SJSA1 (cell line): ENCODE data around the gene POLN. TPM values are rescaled to one million over a fixed set of nuclear protein-coding genes. Genes with fewer than 3 reads are reported as not detected.
A peak's percentile ranks its signal among the peaks of the same experiment; 100 is the strongest.

Experiments used
- DNase-seq, 2 experiments: peaks; one replicate each; pipeline ENCODE4 v3.0.0-alpha.2; 2015 to 2020; ENCODE audit warnings: low spot score in 2 of 2, low read depth in 1 of 2
- H3K27ac ChIP-seq: fragments of 250-450 bp; sonication (Bioruptor Pico); 2 replicates; pipeline ENCODE4 v1.5.1; 2020; ENCODE audit warnings: mild to moderate bottlenecking, moderate library complexity
- H3K27me3 ChIP-seq: fragments of 250-450 bp; sonication (Bioruptor Pico); replicated peaks from 2 replicates; pipeline ENCODE4 v1.5.1; 2020; ENCODE audit warnings: mild to moderate bottlenecking, moderate library complexity
- H3K36me3 ChIP-seq: fragments of 250-450 bp; sonication (Bioruptor Pico); 2 replicates; pipeline ENCODE4 v1.5.1; 2020; ENCODE audit warnings: mild to moderate bottlenecking
- H3K4me1 ChIP-seq: fragments of 250-450 bp; sonication (Bioruptor Pico); replicated peaks from 2 replicates; pipeline ENCODE4 v1.6.1; 2021; ENCODE audit warnings: mild to moderate bottlenecking
- H3K4me3 ChIP-seq: fragments of 250-450 bp; sonication (Bioruptor Pico); 2 replicates; pipeline ENCODE4 v1.5.1; 2020; ENCODE audit warnings: mild to moderate bottlenecking
- H3K9me3 ChIP-seq: fragments of 250-450 bp; sonication (Bioruptor Pico); replicated peaks from 2 replicates; pipeline ENCODE4 v1.5.1; 2020; ENCODE audit warnings: mild to moderate bottlenecking
- total RNA-seq: library from RNA; depleted of rRNA; stranded (reverse); fragments of >200 nt; shearing (Covaris generic); gene quantifications from 2 replicates; pipeline ENCODE4 v1.2.3, GENCODE V29; 2014; rRNA removed

POLN gene
- 0.61 TPM in 1 of 2 replicates, not detected in the other for total RNA-seq

DNA sequence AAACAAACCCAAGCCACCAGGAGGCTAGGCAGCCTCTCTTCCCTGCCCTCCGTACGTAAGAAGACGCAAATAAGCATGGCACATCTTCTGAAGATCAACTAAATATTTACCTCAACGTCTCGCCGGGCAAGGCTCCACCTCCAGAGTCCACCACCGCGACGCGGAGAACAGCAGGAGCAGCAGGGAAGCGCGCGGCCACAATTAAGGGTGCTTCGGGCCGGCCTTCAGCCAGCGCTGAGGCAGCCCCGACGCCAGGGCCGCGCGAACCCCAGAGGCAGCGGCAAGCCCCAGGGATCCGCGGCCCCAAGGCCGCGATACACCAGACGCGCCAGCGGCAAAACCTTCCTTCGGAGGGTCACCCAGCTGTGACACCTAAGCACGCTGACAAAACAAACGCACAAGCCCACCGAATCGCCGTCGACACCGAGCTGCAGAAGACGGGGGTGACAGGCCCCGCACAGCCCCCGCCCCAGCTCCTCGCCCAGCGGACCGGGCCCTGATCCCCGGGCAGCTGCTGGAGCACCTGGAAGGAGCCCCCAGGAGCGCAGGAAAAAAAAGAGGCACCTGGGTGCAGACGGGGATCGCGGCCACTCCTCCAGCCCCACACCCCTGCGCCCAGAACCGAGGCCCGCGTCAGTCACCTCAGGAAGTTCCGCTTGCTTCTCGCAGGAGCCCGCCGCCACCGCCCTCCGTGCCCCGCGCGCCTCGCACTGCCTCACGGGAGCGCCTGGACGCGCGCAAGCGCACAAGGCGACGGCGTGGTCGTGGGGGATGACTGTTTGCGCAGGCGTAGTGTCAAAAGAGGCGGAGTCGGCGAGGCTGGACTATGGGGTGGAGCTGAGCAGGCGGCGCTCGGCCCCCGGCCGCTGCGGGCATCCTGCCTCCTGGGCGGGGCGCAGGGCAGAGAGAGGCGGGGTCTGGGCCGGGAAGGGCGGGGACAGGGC, at the start of gene POLN, which contains the start of gene HAUS3:
POLN (minus strand) TSS at position 712 of the 944 bp plus-strand sequence. CDS start 12,890 bp downstream, outside the sequence.
HAUS3 (minus strand) TSS at position 712 of the 944 bp plus-strand sequence. CDS start 1,175 bp downstream, outside the sequence.
- Histone ChIP-seq H3K4me1 (0 out of 2 replicates have a peak, but pooled peaks cover 4% of the 10 kb centered on the region), H3K9me3 (no peaks in the 10 kb centered on the region), H3K27ac (no peak within 1 kb of the TSS), H3K4me3 (peak within 1 kb of the TSS; percentile 75), H3K36me3 (peaks cover 3% of the 10 kb centered on the region; the same call in 1 of the 2 replicates), H3K27me3 (no peaks in the 10 kb centered on the region)
- DNase-seq = peak; percentile 83 to 93

DNA sequence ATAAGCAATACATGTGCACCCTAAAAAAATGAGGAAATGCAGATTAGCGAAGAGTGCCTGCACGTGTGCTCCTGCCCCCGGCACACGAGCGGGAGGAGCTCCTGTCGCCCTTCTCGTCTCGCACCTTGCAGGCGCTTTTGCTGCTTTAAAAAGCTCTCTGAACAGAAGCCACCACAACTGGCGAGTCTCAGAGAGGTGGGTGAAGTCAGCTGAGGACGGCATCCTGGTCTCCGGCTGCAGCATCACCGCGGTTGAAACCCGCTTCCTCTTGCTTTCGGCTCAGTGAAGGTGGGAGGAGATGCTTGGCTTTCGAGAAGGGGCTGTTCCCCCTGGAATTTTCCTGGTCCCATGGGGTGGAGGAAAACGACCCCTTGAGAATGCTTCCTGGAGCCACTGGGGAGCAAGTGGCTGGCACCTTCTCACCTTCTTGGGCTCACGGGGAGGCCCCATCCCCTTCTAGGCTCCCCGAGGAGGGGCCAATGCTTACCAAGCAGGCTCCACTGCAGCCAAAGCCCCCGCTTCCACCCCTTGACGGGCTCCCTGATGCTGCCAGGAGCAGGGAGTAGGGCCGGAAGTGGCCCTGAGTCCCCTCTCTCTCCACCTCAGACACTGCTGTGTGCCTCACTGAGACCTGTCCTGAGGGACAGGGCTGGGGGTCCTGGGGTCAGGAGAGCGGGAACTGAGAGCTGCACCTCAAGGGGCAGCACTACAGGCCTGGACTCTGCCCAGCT, 49.2 kb upstream of the POLN start:
- no peak overlapping the region for H3K27ac ChIP-seq
- H3K4me1 ChIP-seq = no peaks in the 10 kb centered on the region
- no peaks in the 10 kb centered on the region for H3K36me3 ChIP-seq
- no peak for DNase-seq
- no peak overlapping the region for H3K4me3 ChIP-seq
- no peaks in the 10 kb centered on the region for H3K27me3 ChIP-seq
- H3K9me3 ChIP-seq = no peaks in the 10 kb centered on the region

DNA sequence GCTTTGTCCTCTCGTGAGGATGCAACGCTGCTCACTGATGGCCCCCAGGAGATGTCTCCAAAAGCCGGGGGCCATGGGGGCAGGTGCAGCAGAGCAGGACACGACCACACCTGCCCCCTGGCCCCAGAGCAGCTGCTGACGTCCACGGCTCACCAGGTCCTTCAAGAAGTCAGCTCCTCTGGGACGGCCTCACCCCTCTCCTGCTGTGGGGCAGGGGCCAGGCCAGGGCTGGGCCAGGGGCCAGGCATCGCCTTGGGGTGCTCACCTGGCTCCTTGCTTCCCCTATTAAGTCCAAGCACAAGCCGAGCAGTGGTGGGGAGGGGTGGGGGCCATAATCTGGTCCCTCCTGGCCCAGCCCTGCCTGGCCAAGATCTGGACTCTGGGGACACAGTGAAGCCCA, 48.6 kb upstream of the POLN start:
- Histone ChIP-seq H3K4me3 (no peak overlapping the region), H3K4me1 (no peaks in the 10 kb centered on the region), H3K9me3 (no peaks in the 10 kb centered on the region), H3K27ac (no peak overlapping the region), H3K36me3 (no peaks in the 10 kb centered on the region), H3K27me3 (no peaks in the 10 kb centered on the region)
- no peak for DNase-seq

DNA sequence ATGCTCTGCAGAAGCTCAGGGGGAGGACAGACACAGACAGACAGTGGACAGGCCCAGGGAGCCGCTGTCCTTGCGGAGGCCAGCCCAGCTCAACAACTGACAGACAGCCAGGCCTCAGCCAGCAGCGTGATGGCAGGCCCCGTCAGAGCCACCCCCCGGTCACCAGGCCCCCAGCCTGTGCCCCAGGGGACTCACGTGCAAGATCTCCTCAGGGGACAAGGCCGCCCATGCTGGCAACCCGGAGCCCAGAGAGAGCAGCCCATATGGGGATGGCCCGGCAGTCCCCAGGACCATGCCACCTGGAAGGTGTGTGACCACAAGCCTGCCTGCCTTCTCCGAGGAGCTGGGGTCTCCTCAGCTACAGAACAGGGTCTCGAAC, 48.0 kb upstream of the POLN start:
- Histone ChIP-seq H3K36me3 (no peaks in the 10 kb centered on the region), H3K4me1 (no peaks in the 10 kb centered on the region), H3K27ac (no peak overlapping the region), H3K4me3 (no peak overlapping the region), H3K9me3 (no peaks in the 10 kb centered on the region), H3K27me3 (no peaks in the 10 kb centered on the region)
- no peak for DNase-seq

DNA sequence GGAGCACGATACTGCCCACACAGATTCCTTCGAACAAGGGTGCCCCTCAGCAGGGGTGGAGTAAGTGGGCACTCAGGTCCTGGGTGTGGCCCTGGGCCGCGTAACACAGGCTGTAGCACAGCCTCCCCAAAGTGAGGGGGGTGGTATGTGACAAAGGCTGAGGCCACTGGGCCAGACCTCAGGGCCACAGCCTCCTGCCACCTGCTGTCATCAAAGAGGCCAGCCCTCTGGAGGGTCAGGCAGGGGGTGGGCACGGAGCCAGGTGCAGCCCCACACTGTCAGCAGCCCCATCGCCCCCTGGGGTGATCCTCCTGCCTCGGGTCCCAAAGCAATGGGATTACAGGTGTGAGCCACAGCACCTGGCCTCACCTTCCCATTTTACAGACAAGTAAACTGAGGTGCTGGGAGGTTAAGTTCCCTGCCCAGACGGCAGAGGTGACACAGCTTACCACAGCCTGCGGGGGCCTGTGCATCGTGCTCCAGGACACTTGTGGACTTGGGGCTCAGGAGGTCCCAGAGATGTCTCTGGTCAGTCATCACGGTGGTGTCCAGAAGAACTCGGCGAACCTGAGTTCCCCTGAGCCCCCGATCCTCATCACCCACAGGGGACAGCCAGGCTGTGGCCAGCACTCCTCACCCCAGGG, 47.5 kb upstream of the POLN start:
- Histone ChIP-seq H3K36me3 (no peaks in the 10 kb centered on the region), H3K27ac (no peak overlapping the region), H3K4me1 (no peaks in the 10 kb centered on the region), H3K9me3 (no peaks in the 10 kb centered on the region), H3K4me3 (no peak overlapping the region), H3K27me3 (no peaks in the 10 kb centered on the region)
- DNase-seq = no peak

DNA sequence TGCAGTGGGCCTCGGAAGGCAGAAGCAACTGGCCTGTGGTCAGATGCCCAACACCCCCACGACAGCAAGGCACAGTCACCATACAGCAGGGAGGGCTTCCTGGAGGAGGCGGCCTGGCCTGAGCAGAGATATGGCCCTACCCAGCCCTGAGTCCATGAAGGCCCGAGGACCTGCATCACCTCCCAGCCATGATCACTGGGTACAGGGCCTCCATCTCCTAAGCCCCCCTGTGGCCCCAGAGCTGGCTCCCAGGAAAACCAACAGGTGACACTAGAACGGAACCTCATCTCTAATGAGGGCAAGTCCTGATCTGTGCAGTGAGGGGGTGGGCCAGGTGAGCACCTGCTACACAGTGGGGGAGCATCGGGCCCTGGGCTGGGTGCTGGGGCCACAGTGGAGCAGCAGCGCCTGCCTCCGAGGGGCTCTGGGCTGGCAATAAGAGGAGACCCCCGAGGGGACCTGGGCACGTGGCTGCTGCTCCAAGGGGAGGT, 46.2 kb upstream of the POLN start:
- H3K27ac ChIP-seq = no peak overlapping the region
- H3K4me3 ChIP-seq = no peak overlapping the region
- no peaks in the 10 kb centered on the region for H3K9me3 ChIP-seq
- H3K36me3 ChIP-seq = no peaks in the 10 kb centered on the region
- no peaks in the 10 kb centered on the region for H3K4me1 ChIP-seq
- no peak for DNase-seq
- H3K27me3 ChIP-seq = no peaks in the 10 kb centered on the region

DNA sequence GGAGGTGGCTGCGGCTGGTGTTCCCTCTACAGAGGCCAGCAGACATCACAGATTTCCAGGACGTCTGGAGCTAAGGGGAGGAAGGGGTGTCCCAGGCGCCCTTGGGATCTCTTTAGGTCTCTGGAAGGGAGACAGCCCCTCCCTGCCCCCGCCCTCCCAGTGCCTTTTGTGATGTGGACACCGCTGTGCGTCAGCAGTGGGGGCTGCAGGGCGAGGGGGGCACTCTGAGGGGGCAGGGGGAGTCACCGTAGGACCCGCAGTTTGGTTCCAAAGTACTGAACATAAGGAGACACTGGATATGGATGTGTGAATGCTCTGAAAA, 45.6 kb upstream of the POLN start:
- DNase-seq = no peak
- Histone ChIP-seq H3K36me3 (no peaks in the 10 kb centered on the region), H3K4me3 (no peak overlapping the region)

DNA sequence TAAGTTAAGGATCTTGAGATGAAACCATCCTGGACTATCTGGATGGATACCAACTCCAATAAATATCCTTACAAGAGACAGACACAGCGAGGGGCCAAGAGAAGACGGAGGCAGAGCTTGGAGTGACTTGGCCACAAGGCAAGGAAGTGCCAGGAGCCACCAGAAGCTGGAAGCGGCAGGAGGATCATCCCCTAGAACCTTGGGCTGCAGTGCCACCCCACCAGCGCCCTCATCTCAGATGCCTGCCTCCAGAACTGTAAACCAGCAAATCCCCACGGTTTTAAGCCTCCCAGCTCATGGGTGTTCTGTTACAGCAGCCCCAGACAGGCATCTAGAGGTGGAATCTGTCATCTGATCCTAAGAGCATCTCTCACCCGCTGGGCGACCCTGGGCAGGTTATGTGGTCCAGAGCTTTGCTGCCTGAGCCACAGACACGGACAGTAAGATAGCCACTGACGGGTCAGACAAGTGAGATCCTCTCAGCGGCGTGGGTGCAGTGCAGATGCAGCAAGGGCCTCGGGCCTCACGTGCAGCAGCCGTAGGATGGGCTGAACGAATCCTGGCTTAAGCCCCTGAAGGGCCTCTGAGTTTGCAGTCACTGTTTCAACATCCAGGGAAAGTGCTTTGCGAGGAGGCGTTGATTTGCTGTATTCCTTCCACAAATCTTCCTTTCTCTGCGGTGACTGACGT, 45.1 kb upstream of the POLN start:
- no peak for DNase-seq
- no peaks in the 10 kb centered on the region for H3K4me1 ChIP-seq
- H3K36me3 ChIP-seq = no peaks in the 10 kb centered on the region
- no peaks in the 10 kb centered on the region for H3K9me3 ChIP-seq
- H3K27me3 ChIP-seq = no peaks in the 10 kb centered on the region
- H3K4me3 ChIP-seq = no peak overlapping the region
- H3K27ac ChIP-seq = no peak overlapping the region

More for the DNA sequence above, 45.6 kb upstream of the POLN start:
- Histone ChIP-seq H3K27ac (no peak overlapping the region), H3K27me3 (no peaks in the 10 kb centered on the region), H3K9me3 (no peaks in the 10 kb centered on the region), H3K4me1 (no peaks in the 10 kb centered on the region)

DNA sequence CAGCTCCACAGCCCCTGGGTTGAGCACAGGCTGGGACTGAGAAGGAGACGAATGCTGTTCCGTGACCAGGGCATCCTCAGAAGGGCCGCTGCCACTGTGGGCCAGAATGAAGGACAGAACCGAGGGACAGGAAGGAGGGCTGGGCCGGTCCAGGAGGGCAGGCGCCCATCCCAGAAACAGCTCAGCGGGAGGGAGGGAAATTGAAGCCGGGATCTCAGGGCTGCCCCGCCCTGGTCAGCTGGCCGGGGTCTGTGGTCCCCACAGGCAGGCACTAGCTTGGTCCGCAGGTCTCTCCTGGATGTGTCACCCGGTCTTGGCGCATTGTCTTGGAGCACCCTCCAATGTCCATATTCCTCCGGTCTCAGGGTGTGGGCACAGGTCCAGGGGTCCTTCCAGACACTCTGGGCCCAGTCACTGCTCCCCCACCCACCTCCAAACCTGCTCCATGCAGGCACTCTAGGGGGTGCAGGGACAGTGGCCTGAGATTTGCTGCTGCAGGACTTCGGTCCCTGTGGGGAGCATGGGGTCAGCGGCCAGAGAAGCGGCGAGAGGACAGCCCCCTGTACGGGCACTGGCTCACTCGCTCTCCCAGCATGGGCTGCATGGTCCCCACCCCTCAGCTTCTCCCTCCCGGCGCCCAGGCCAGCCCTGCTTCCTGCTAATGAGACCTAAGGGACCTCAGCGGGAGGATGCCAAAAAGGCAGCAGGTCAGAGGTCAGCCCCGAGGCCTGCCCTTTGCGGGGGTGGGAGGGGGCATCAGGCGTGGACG, 43.9 kb upstream of the POLN start:
- Histone ChIP-seq H3K4me3 (no peak overlapping the region), H3K27me3 (no peaks in the 10 kb centered on the region), H3K36me3 (no peaks in the 10 kb centered on the region), H3K9me3 (no peaks in the 10 kb centered on the region), H3K4me1 (no peaks in the 10 kb centered on the region), H3K27ac (no peak overlapping the region)
- no peak for DNase-seq

DNA sequence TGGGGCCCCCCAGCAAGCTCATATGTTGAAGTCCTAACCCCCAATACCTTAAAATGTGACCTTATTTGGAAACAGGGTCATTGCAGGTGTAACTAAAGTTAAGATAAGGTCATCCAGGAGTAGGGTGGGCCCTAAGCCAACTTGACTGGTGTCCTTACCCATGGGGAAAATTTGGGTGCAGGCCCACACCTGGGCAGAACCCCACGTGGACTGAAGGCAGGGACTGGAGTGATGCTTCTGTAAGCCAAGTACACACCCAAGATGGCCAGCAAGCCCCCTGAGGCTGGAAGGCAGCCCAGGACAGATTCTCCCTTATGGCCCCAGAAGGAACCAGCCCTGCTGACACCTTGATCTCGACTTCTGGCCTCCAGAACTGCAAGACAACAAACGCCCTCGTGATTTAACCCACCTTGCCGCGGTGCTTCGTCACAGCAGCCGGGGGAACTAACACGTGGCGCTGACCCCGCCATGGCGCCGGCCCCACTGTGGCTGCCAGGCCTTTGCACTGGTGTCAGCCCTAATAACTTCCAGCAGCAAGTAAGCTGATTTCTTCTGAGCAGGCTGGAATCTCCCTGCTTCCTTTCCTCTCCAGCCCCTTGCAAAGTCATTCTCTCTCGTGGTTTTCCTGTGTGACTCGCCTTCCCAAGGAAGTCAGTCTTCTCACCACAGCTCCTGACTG, 43.2 kb upstream of the POLN start:
- Histone ChIP-seq H3K4me3 (no peak overlapping the region), H3K4me1 (no peaks in the 10 kb centered on the region), H3K27ac (no peak overlapping the region), H3K27me3 (no peaks in the 10 kb centered on the region), H3K36me3 (no peaks in the 10 kb centered on the region), H3K9me3 (no peaks in the 10 kb centered on the region)
- no peak for DNase-seq

DNA sequence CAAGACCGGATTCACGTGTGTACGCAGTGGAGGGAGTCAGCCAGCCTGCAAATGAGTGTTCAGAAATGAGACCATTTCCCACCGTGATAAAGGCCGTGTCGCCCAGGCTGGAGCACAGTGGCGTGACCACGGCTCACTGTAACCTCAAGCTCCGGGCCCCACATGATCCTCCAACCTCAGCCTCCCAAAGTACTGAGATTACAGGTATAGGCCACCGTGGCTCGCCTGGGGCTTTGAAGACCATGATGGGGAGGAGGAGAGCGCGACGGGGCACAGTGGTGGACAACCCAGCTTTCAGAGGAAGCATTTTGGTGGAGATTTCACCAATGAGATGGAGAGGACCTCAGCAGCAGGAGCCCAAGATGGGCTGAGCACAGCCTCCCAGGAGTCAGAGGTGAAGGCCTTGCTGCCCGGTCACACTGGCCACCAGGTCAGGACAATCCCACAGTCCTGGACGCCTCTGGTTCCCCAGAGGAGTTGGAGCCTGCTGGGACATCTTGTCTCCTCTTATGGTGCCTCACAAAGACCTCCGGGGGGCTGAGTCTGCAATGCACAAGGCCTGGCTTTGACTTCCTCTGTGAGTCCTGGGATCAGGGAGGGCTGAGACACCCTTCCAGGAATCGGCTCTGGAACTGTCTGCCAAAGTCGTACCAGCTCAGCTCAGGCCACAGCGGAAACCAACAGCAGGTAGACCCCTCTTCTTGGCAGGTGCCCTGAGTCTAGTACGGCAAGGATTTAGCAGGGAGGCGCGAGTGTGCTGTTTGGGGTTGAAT, 42.4 kb upstream of the POLN start:
- Histone ChIP-seq H3K27me3 (no peaks in the 10 kb centered on the region), H3K36me3 (no peaks in the 10 kb centered on the region), H3K4me1 (no peaks in the 10 kb centered on the region), H3K9me3 (no peaks in the 10 kb centered on the region), H3K4me3 (no peak overlapping the region), H3K27ac (no peak overlapping the region)
- no peak for DNase-seq
